Esophagus (tissue), 2 donors: Measurements from ENCODE around the gene ASMTL. TPM values are rescaled to one million over a fixed set of nuclear protein-coding genes. Genes with fewer than 3 reads are reported as not detected.
A peak's percentile ranks its signal among the peaks of the same experiment; 100 is the strongest.

Experiments used
- H3K27ac ChIP-seq, 2 donors: one replicate each; pipeline ENCODE4 v1.5.1; 2013; ENCODE audit warnings: low read depth in 2 of 2, mild to moderate bottlenecking in 2 of 2, inconsistent platforms in 1 of 2, low read length in 1 of 2, moderate library complexity in 1 of 2
- H3K27me3 ChIP-seq, 2 donors: one replicate each; pipeline ENCODE4 v1.6.1; 2013; ENCODE audit warnings: low read length in 2 of 2, control low read depth in 1 of 2, mild to moderate bottlenecking in 1 of 2; ENCODE audit not compliant: insufficient read depth in 2 of 2, control insufficient read depth in 1 of 2
- H3K36me3 ChIP-seq, 2 donors: one replicate each; pipeline ENCODE4 v1.6.1; 2013; ENCODE audit warnings: low read length in 1 of 2; ENCODE audit not compliant: control insufficient read depth in 2 of 2, insufficient read depth in 2 of 2
- H3K4me1 ChIP-seq, 2 donors: one replicate each; pipeline ENCODE4 v1.6.1; 2013; ENCODE audit warnings: low read length in 1 of 2; ENCODE audit not compliant: control insufficient read depth in 2 of 2, insufficient read depth in 2 of 2
- H3K4me3 ChIP-seq, 2 donors: one replicate each; pipeline ENCODE4 v1.5.1; 2013; ENCODE audit warnings: low read length in 2 of 2, mild to moderate bottlenecking in 2 of 2, low read depth in 1 of 2, moderate library complexity in 1 of 2
- H3K9me3 ChIP-seq, 2 donors: one replicate each; pipeline ENCODE4 v1.6.1; 2013; ENCODE audit warnings: mild to moderate bottlenecking in 2 of 2, low read depth in 1 of 2, low read length in 1 of 2, moderate library complexity in 1 of 2; ENCODE audit not compliant: control insufficient read depth in 2 of 2, insufficient read depth in 1 of 2
- WGBS, 2 donors: extraction: QIAGEN DNeasy Blood & Tissue Kit; methylation state at CpG; one replicate each; pipeline ENCODE4 v1.1.7; 2013; 5-methylcytosine and 5-hydroxymethylcytosine counted together
- polyA plus RNA-seq, 2 donors: library from polyadenylated mRNA; stranded (reverse); fragments of 200-250 nt; gene quantifications; one replicate each; pipeline ENCODE4 v1.2.3, GENCODE V29; 2013
- donor health status: healthy with polysubstance abuse.
- donor health status: Bipolar disorder and iron deficiency.

The ASMTL gene
- polyA plus RNA-seq, 2 donors = 8.5 to 13.6 TPM

GRCh38 chrX:1462596-1463251 lies 10.0 kb upstream of the ASMTL start:
- H3K9me3 ChIP-seq = peaks cover 0 to 2% of the 10 kb centered on the region in 2 donors
- no peak overlapping the region for H3K4me3 ChIP-seq
- no peaks in the 10 kb centered on the region for H3K27me3 ChIP-seq
- H3K4me1 ChIP-seq = peaks cover 2 to 5% of the 10 kb centered on the region in 2 donors
- H3K36me3 ChIP-seq = peaks cover 0 to 2% of the 10 kb centered on the region in 2 donors
- 58 to 59% methylated on average over 19 of the region's 19 CpGs for WGBS, 2 donors
- peak overlapping the region in 1 of 2 donors; percentile 15 for H3K27ac ChIP-seq

- no peak overlapping the region for H3K4me3 ChIP-seq
- H3K36me3 ChIP-seq = peaks cover 0 to 2% of the 10 kb centered on the region in 2 donors
- peaks cover 2 to 3% of the 10 kb centered on the region in 2 donors for H3K4me1 ChIP-seq
- peaks cover 0 to 4% of the 10 kb centered on the region in 2 donors for H3K9me3 ChIP-seq
- no peaks in the 10 kb centered on the region for H3K27me3 ChIP-seq
- H3K27ac ChIP-seq = no peak overlapping the region
Observed at GRCh38 chrX:1462110-1462509, 9.4 kb upstream of the ASMTL start.

- no peak overlapping the region for H3K27ac ChIP-seq
- H3K9me3 ChIP-seq = peaks cover 0 to 2% of the 10 kb centered on the region in 2 donors
- H3K36me3 ChIP-seq = no peaks in the 10 kb centered on the region
- H3K27me3 ChIP-seq = no peaks in the 10 kb centered on the region
- H3K4me1 ChIP-seq = peaks cover 0 to 3% of the 10 kb centered on the region in 2 donors
- WGBS, 2 donors = 66 to 77% methylated on average over 3 of the region's 3 CpGs
- H3K4me3 ChIP-seq = no peak overlapping the region
Observed at GRCh38 chrX:1455948-1456280, 3.2 kb upstream of the ASMTL start.

- 2 to 7% methylated on average over 21 to 45 of the region's 45 CpGs for WGBS, 2 donors
Observed at GRCh38 chrX:1453951-1454785, 1.5 kb upstream of the ASMTL start.

GRCh38 chrX:1453395-1453783 lies 680 bp upstream of the ASMTL start:
- peaks cover 0 to 2% of the 10 kb centered on the region in 2 donors for H3K9me3 ChIP-seq
- H3K27me3 ChIP-seq = no peaks in the 10 kb centered on the region
- no peaks in the 10 kb centered on the region for H3K36me3 ChIP-seq
- peaks cover 0 to 3% of the 10 kb centered on the region in 2 donors for H3K4me1 ChIP-seq
- peak overlapping the region; percentile 35 to 69 for H3K4me3 ChIP-seq
- peak overlapping the region; percentile 88 to 99 for H3K27ac ChIP-seq
- 1% methylated on average over 34 of the region's 34 CpGs for WGBS, 2 donors

More at GRCh38 chrX:1453951-1454785, 1.5 kb upstream of the ASMTL start:
- Histone ChIP-seq H3K36me3 (no peaks in the 10 kb centered on the region), H3K4me1 (peaks cover 0 to 3% of the 10 kb centered on the region in 2 donors), H3K9me3 (peaks cover 0 to 2% of the 10 kb centered on the region in 2 donors), H3K27me3 (no peaks in the 10 kb centered on the region), H3K4me3 (peak overlapping the region; percentile 39 to 47), H3K27ac (peak overlapping the region; percentile 78 to 79)

- H3K9me3 ChIP-seq = peaks cover 0 to 2% of the 10 kb centered on the region in 2 donors
- H3K27me3 ChIP-seq = no peaks in the 10 kb centered on the region
- peak overlapping the region; percentile 66 to 76 for H3K4me3 ChIP-seq
- no peaks in the 10 kb centered on the region for H3K36me3 ChIP-seq
- 20 to 29% methylated on average over 22 to 23 of the region's 23 CpGs for WGBS, 2 donors
- peaks cover 0 to 3% of the 10 kb centered on the region in 2 donors for H3K4me1 ChIP-seq
- H3K27ac ChIP-seq = peak overlapping the region in 1 of 2 donors; percentile 84
Observed at GRCh38 chrX:1451661-1452515, 821 bp downstream of the ASMTL start.

- Histone ChIP-seq H3K36me3 (no peaks in the 10 kb centered on the region), H3K4me1 (peaks cover 0 to 3% of the 10 kb centered on the region in 2 donors), H3K9me3 (peaks cover 0 to 2% of the 10 kb centered on the region in 2 donors), H3K27me3 (no peaks in the 10 kb centered on the region), H3K27ac (no peak overlapping the region), H3K4me3 (no peak overlapping the region)
- WGBS, 2 donors = 83 to 90% methylated on average over 6 of the region's 6 CpGs
Observed at GRCh38 chrX:1451251-1451660, 1.5 kb downstream of the ASMTL start.

GRCh38 chrX:1450361-1451161 lies 2.1 kb downstream of the ASMTL start:
- H3K36me3 ChIP-seq = no peaks in the 10 kb centered on the region
- WGBS, 2 donors = 77 to 81% methylated on average over 9 of the region's 9 CpGs
- no peak overlapping the region for H3K27ac ChIP-seq
- peaks cover 0 to 2% of the 10 kb centered on the region in 2 donors for H3K9me3 ChIP-seq
- peaks cover 0 to 3% of the 10 kb centered on the region in 2 donors for H3K4me1 ChIP-seq
- no peaks in the 10 kb centered on the region for H3K27me3 ChIP-seq
- no peak overlapping the region for H3K4me3 ChIP-seq

GRCh38 chrX:1449823-1450149 lies 2.9 kb downstream of the ASMTL start:
- 98 to 100% methylated on average over 2 of the region's 2 CpGs for WGBS, 2 donors
- H3K9me3 ChIP-seq = peaks cover 0 to 2% of the 10 kb centered on the region in 2 donors
- no peaks in the 10 kb centered on the region for H3K27me3 ChIP-seq
- H3K36me3 ChIP-seq = no peaks in the 10 kb centered on the region
- H3K4me1 ChIP-seq = peaks cover 0 to 3% of the 10 kb centered on the region in 2 donors
- H3K4me3 ChIP-seq = no peak overlapping the region
- no peak overlapping the region for H3K27ac ChIP-seq
